Activated T-helper 2 cell treated with anti-CD3 and anti-CD28 coated beads, Interferon-gamma antibody, Interleukin-2, Interleukin-4, amounts not matched to agents 10 μg/mL and 5 μg/mL and 100 μg/mL, durations not matched to agents 14 hours and 24 hours and 36 hours (primary cell): Measurements from ENCODE around the gene FASN. TPM values are rescaled to one million over a fixed set of nuclear protein-coding genes. Genes with fewer than 3 reads are reported as not detected.

Source experiments
- DNase-seq: peaks from one replicate; pipeline ENCODE4 v3.0.0; 2021; ENCODE audit warnings: low spot score
- H3K27ac Mint-ChIP-seq: one replicate; pipeline ENCODE4 v1.8.0; 2021; ENCODE audit warnings: mixed read lengths
- H3K27me3 Mint-ChIP-seq: one replicate; pipeline ENCODE4 v1.8.0; 2021; ENCODE audit warnings: low read depth, mixed read lengths
- H3K36me3 Mint-ChIP-seq: one replicate; pipeline ENCODE4 v1.8.0; 2021; ENCODE audit warnings: low read depth, mixed read lengths
- H3K4me1 Mint-ChIP-seq: one replicate; pipeline ENCODE4 v1.8.0; 2021; ENCODE audit warnings: low read depth, mixed read lengths
- H3K4me3 Mint-ChIP-seq: one replicate; pipeline ENCODE4 v1.8.0; 2021; ENCODE audit warnings: low read depth, mild to moderate bottlenecking, moderate library complexity, mixed read lengths
- H3K9me3 Mint-ChIP-seq: one replicate; pipeline ENCODE4 v1.8.0; 2021; ENCODE audit warnings: mixed read lengths
- intact Hi-C: fragments of 100-400 bp; cut with micrococcal nuclease; formaldehyde crosslinking; loops from one replicate; pipeline ENCODE4 v1.15.1; 2023
- total RNA-seq: library from RNA; stranded (reverse); gene quantifications from 2 replicates; pipeline ENCODE4 v1.2.3, GENCODE V29; 2022

The FASN gene
- total RNA-seq, 1 donor from 2014 or later: 387 TPM

DNA sequence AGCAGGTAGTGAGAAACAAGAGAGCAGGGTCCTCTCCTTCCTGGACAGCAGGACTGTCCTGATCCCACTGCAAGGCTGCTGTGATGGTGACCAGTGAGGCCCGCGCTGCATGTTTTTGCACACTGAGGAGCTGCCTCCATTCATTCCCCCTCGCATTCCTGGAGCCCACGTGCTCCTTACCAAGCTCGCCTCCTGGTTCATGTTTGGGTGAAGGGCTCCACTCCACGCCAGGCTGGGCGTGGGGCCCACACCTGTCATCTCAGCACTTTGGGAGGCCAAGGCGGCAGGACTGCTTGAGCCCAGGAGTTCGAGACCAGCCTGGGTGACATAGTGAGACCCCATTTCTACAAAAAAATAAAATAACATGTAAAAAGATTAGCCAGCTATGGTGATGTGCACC, 15.4 kb upstream of the FASN start:
- no peaks in the 10 kb centered on the region for H3K9me3 Mint-ChIP-seq
- H3K4me3 Mint-ChIP-seq: no peak overlapping the region
- H3K27ac Mint-ChIP-seq: no peak overlapping the region
- intact Hi-C loops: no loop called here
- H3K36me3 Mint-ChIP-seq: no peaks in the 10 kb centered on the region
- no peak for DNase-seq
- peaks cover 5% of the 10 kb centered on the region for H3K4me1 Mint-ChIP-seq
- H3K27me3 Mint-ChIP-seq: no peaks in the 10 kb centered on the region

DNA sequence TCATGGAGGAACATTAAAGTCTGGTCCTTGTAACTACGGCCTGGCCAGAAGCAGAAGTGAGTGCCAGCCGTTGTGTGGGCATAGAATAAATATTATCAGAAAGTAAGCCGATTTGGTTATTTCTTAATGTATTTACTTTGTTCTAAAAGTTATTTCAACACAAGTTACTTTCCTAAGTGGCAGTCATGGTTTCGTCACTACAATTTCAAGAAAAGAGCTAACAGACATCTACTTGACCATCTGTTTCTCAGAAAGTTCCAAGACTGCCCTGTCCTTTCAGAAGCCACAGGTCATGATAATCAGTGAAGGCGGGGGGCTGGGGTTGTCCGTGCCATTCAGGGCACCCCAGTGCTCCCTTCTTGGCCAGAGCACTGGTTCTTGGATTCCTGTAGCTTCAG, 14.9 kb upstream of the FASN start:
- no peaks in the 10 kb centered on the region for H3K36me3 Mint-ChIP-seq
- no peaks in the 10 kb centered on the region for H3K27me3 Mint-ChIP-seq
- DNase-seq: no peak
- H3K4me1 Mint-ChIP-seq: peaks cover 5% of the 10 kb centered on the region
- no peak overlapping the region for H3K4me3 Mint-ChIP-seq
- intact Hi-C loops: no loop called here
- no peak overlapping the region for H3K27ac Mint-ChIP-seq
- H3K9me3 Mint-ChIP-seq: no peaks in the 10 kb centered on the region

DNA sequence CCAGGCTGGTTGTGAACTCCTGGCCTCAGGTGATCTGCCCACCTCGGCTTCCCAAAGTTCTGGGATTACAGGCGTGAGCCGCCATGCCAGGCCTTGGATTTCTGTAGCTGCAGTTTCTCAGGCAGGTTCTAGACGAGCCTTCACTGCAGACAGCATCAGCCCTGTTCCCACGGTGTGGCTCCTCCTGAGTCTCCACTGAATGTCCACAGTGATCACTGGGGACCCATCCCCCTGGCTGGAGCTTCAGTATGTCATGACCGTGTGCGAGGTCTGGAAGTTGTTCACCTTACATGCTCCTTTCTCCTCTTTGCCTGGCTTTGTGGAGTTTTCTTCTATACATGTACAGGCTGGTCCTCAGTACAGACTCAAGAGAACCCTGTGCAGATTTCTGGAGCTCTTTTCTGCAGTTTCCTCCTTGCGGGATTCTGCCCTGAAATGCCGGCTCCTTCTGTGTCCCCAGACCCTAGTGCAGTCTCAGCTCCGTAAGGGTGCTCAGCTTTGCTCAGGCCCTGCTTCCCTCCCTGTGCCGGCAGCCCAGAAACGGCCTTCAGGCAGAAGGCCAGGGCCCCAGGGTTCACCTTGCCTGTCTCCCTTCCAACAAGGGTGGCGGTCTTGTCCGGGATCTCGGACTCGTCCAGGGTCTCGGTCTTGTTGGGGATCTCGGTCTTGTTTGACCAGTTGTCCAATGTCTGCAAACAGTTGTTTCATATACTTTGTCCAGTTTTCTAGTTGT, 14.3 kb upstream of the FASN start:
- intact Hi-C loops: no loop called here
- DNase-seq: no peak
- Mint-ChIP-seq H3K4me1 (peaks cover 5% of the 10 kb centered on the region), H3K9me3 (no peaks in the 10 kb centered on the region), H3K27ac (no peak overlapping the region), H3K27me3 (no peaks in the 10 kb centered on the region), H3K4me3 (no peak overlapping the region), H3K36me3 (no peaks in the 10 kb centered on the region)

DNA sequence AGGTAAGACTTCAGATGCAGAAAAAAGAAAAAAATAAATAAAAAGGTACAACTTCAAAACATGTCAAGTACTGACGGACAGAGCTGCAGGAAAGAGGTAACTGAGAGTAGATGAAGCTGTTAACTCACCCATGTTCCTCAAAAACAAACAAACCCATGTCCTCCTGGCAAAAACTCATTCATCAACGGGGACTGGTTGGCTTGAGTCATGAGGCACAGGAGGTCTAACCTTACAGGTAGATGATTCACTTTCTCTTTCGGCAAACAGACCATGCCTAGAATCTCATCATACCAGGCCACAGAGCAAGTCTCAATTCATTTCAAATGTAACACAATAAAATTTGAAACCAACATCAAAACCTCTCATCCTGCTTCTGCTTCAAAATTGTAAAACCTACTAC, 12.3 kb upstream of the FASN start:
- Mint-ChIP-seq H3K27ac (no peak overlapping the region), H3K9me3 (no peaks in the 10 kb centered on the region), H3K36me3 (no peaks in the 10 kb centered on the region), H3K4me1 (peaks cover 13% of the 10 kb centered on the region), H3K4me3 (no peak overlapping the region), H3K27me3 (no peaks in the 10 kb centered on the region)
- intact Hi-C loops: no loop called here
- no peak for DNase-seq

DNA sequence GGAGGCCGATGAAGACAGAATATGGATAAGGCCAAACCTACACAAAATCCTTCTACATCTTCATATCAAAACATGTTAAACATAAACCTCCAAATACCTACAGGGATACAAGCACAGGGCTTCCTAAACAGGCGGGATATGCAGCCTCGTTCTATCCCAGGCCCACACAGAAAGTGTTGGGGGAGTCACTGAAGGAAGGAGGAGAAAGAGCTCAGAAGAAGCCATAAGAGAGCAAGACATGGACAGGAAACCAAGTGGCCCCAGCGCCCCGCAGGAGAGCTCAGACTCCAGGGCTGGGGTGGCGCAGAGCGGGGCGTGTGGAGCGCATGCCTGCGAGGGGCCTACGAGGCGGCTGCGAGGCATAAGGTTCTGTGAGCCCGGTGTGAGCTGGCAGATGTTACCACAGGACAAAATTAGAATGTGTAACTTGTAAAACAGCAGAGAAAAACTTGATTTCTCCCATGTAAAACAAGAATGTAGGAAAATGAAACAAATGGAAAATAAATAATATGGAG, 11.0 kb upstream of the FASN start:
- DNase-seq: no peak
- Mint-ChIP-seq H3K4me3 (no peak overlapping the region), H3K27ac (no peak overlapping the region), H3K4me1 (peaks cover 13% of the 10 kb centered on the region), H3K36me3 (no peaks in the 10 kb centered on the region), H3K9me3 (no peaks in the 10 kb centered on the region), H3K27me3 (no peaks in the 10 kb centered on the region)
- intact Hi-C loops: no loop called here

DNA sequence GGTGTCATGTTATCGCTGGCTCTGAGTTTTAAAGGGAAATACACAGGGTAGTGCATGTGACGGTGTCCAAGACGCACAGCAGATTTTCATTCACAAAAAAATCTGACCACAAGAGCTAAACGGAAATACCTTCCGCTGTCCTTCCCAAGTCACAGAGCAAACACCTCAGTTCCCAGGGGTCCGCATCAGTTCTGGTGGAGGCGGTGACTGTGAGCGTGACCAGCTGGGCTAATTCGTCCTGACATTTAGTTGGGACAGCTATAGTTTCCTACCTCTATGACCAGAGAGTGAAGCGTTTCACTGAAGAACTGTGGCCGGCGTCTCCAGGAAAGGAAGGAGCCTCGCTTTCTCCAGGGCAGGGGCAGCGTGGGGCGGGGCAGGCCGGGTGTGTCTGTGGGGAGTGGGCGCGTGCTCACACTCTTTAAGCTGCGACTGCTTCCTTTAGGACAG, 10.5 kb upstream of the FASN start:
- Mint-ChIP-seq H3K9me3 (no peaks in the 10 kb centered on the region), H3K4me1 (peaks cover 13% of the 10 kb centered on the region), H3K4me3 (peak overlapping the region; percentile 21), H3K36me3 (no peaks in the 10 kb centered on the region), H3K27ac (no peak overlapping the region), H3K27me3 (no peaks in the 10 kb centered on the region)
- no peak for DNase-seq
- intact Hi-C loops: no loop called here

DNA sequence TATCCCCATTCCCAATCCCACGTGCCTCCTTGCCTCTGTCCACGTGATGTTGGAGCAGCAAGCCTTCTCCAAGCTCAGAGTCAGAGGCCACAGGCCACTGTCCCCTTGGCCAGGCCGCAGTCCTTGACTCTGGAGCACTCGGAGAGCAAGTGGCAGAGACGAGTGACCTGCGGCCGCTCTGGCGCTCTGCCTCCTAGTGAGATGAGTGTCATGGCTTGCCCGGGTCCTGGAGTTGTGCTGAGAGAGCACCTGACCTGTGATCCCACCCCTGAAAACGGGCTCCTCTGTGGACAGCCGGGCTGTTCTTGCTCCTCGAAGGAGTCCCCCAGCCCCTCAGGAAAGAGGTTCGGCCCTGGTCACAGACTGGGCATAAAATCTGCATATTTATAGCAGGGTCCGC, 10.0 kb upstream of the FASN start:
- Mint-ChIP-seq H3K4me3 (no peak overlapping the region), H3K27ac (no peak overlapping the region), H3K9me3 (no peaks in the 10 kb centered on the region), H3K27me3 (no peaks in the 10 kb centered on the region), H3K4me1 (peaks cover 13% of the 10 kb centered on the region), H3K36me3 (no peaks in the 10 kb centered on the region)
- DNase-seq: no peak
- intact Hi-C loops: no loop called here

DNA sequence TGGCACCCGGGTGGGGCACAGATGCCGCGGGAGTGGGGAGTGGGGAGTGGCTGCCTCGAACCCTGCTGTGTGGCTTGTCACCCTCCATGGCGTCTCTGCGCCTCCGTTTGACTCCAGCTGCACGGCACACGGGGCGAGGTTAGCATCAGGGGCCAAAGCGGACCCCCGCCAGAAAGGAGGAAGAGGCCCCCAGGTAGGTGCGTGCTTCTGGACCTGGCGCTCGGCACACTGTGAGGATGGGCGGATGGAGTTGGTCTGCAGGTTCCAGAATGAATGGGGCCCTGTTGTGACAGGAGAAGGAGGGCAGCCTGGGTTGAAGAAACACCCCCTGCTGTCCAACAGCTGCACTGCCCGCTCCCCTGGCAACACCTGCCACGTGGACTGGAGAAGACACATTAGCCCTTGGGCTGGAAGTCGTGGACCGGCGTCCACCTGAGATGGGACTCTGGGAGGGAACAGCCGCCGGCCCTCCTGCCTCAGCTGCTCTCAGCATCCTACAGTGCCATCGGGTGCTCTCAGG, 9.4 kb upstream of the FASN start:
- Mint-ChIP-seq H3K9me3 (no peaks in the 10 kb centered on the region), H3K27ac (no peak overlapping the region), H3K4me3 (no peak overlapping the region), H3K4me1 (peaks cover 13% of the 10 kb centered on the region), H3K36me3 (peaks cover 1% of the 10 kb centered on the region), H3K27me3 (no peaks in the 10 kb centered on the region)
- DNase-seq: no peak
- intact Hi-C loops: no loop called here

DNA sequence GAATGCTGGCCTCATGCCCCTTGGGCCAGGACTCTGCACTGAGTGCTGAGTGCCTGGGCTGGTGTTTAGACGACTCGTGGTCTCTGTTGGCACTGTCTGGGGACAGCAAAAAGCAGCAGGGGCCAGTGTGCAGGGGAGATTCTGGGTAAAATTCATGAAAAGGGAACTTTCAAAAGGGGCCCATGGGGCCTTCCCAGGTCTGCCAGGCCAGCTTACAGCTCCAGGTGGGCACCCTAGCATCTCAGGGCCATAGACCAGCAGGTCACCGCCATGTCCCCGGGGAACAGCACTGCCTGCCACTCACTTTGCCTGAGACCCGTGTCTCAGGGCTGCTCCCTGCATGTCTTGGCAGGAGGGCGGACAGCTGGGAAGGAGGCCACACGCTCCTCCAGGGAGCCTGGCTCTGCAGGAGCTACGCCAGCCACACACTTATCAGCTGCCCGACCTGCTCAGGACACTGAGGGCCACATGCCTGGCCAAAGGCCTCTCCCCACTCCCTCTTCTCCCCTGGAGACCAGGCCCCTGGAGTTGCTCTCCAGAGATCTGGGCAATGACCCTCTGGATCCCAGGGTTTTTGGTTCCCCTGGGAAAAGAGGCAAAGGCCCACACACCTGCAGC, 8.8 kb upstream of the FASN start:
- H3K27ac Mint-ChIP-seq: peak overlapping the region; percentile 93
- peak overlapping the region; percentile 83 for H3K4me3 Mint-ChIP-seq
- peaks cover 3% of the 10 kb centered on the region for H3K36me3 Mint-ChIP-seq
- no peaks in the 10 kb centered on the region for H3K9me3 Mint-ChIP-seq
- H3K27me3 Mint-ChIP-seq: no peaks in the 10 kb centered on the region
- intact Hi-C loops: loop anchor here (1.0 kb wide), 1 partner anchor 8 kb away; the partner anchor contains the start of gene FASN
- peaks cover 13% of the 10 kb centered on the region for H3K4me1 Mint-ChIP-seq
- DNase-seq: no peak

DNA sequence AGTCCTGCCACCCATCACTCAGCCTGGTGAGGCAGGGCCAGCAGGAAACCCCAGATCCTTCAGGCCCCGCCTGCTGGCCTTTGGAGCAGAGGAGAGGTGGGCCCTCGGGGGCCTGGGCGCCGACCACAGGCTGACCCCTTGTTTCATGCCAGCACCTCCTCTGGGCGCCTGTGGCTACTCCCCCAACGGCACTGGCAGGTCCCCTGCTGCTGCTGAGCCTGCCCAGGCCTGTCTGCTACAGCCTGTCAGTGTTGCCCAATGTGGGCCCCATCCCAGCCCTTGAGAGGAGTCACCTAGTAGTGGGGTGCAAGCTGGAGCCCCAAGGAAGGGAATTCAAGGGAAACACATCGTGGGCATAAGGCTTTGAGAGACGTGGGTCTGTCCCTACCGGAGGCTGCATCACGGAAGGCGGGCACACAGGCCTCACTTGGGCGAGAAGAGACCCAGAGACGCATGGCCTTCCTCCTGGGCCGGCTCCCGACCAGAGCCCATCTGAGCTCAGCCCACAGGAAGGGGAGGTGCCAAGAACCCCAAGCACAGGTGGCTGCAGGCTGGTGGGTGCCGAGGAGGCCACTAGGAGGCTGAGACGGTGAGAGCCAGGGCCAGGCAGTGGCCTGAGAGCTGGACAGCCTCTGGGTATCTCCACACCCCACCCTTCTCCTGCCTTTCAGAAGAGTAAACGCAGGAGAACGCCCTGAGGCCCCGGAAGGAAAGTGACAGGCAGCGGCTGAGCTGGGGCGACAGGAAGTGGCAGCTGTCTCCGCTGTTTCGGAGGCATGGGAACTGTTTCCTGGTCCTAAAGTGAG, 8.0 kb upstream of the FASN start:
- Mint-ChIP-seq H3K27ac (peak overlapping the region; percentile 93), H3K4me1 (peaks cover 13% of the 10 kb centered on the region), H3K27me3 (no peaks in the 10 kb centered on the region), H3K36me3 (peaks cover 5% of the 10 kb centered on the region), H3K9me3 (no peaks in the 10 kb centered on the region), H3K4me3 (peak overlapping the region; percentile 83)
- DNase-seq: peak; percentile 60
- intact Hi-C loops: loop anchor here (1.0 kb wide), 1 partner anchor 8 kb away; the partner anchor contains the start of gene FASN

DNA sequence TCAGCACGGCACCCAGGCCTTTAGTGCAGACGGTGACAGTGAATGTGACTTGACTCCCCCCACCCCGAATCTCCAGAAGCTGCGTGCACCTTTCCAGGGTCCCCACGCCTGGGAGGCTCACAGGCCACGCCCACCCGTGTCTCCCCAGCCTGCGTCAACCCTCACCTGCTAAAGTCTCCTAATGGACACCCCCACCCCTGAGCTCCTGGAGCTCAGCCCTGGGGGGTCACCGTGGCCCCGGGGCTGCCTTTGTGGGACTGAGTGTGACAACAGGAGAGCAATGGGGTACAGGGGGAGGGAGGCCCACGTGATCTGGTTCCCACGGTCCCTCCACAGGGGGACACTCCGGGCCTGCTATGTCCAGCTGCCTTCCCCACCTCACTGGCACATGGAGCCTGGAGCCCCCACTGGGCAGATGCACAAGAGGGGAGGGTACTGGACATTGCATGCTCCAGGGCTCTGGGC, 7.4 kb upstream of the FASN start:
- H3K27me3 Mint-ChIP-seq: no peaks in the 10 kb centered on the region
- H3K9me3 Mint-ChIP-seq: no peaks in the 10 kb centered on the region
- peak overlapping the region; percentile 83 for H3K4me3 Mint-ChIP-seq
- peaks cover 8% of the 10 kb centered on the region for H3K36me3 Mint-ChIP-seq
- peak overlapping the region; percentile 93 for H3K27ac Mint-ChIP-seq
- intact Hi-C loops: no loop called here
- peaks cover 13% of the 10 kb centered on the region for H3K4me1 Mint-ChIP-seq
- no peak for DNase-seq

DNA sequence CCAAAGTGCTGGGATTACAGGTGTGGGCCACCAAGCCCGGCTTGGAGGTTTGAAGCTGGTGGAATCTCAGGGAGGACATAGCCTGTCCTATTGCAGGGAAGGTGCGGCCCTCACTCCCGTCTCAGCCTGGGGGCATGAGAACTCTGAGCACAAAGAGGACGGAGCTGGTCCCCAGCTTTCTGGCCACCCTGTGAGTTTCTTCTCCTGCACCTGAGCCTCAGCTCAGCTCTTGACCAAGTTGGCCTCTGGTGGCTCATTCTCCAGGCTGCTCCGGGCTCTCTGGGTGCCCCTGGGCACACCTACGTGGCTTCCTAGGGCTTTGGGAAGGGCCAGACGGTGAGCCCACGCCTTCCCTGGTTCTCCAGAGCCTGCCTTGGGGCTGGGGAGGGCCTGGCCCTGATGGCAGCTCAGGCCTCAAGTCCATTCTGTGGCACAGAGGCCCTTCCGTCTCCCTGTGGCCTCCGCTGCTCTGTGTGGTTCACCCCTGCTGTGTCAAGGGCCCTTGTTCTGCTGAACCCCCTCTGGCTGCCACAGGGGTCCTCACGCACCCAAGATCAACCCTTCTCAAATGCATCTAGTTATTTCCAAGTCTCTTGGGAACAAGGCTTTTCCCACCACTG, 6.9 kb upstream of the FASN start:
- intact Hi-C loops: loop anchor here (5.0 kb wide), 1 partner anchor 47 kb away; no protein-coding TSS in a partner anchor
- H3K4me1 Mint-ChIP-seq: peaks cover 15% of the 10 kb centered on the region
- H3K27ac Mint-ChIP-seq: peak overlapping the region; percentile 17

More for the DNA sequence above, 6.9 kb upstream of the FASN start:
- Mint-ChIP-seq H3K9me3 (no peaks in the 10 kb centered on the region), H3K4me3 (peak overlapping the region; percentile 83), H3K36me3 (peaks cover 8% of the 10 kb centered on the region), H3K27me3 (no peaks in the 10 kb centered on the region)
- DNase-seq: no peak
